Middle frontal gyrus (tissue), 1 donor: ENCODE data around the gene FAIM.
"Not testable (repeated sequence)": the region's sequence is repeated elsewhere in the genome, so short reads cannot be mapped to it uniquely, and the experiment has no call there.

Source experiments
- DNase-seq: peaks from one replicate; pipeline ENCODE4 v3.0.0-alpha.2; 2015; ENCODE audit warnings: low spot score; ENCODE audit errors: extremely low spot score

Gene FAIM

DNA sequence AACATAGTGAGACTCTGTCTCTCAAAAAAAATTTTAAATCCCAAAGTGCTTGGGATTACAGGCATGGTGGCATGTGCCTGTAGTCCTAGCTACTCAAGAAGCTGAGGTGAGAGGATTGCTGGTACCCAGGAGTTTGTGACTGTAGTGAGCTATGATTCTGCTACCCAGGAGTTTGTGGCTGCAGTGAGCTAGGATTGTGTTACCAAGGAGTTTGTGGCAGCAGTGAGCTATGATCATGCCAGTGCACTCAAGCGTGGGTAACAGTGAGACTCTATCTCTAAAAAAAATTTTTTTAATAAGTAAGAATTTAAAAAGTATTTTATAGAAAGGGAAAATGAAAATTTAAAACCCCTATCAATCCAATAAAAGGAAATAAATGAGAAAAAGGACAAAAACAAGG lies 69.5 kb downstream of the FAIM start:
- no peak for DNase-seq

DNA sequence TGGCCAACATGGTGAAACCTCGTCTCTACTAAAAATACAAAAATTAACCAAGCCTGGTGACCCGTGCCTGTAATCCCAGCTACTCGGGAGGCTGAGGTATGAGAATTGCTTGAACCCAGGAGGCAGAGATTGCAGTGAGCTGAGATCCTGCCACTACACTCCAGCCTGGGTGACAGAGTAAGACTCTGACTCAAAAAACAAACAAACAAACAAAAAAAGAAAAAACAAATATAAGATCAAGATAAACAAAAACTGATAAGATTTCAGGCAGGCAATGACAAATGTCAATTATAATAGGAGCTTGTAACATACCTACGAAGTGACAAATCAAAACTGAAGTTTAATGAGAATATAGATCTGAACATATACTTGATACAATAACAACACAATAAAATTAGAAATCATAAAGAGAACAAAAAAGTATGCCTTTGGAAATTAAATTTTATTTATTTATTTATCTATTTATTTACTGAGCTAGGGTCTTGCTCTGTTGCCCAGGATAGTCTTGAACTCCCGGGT lies 70.4 kb downstream of the FAIM start:
- DNase-seq, result no peak

DNA sequence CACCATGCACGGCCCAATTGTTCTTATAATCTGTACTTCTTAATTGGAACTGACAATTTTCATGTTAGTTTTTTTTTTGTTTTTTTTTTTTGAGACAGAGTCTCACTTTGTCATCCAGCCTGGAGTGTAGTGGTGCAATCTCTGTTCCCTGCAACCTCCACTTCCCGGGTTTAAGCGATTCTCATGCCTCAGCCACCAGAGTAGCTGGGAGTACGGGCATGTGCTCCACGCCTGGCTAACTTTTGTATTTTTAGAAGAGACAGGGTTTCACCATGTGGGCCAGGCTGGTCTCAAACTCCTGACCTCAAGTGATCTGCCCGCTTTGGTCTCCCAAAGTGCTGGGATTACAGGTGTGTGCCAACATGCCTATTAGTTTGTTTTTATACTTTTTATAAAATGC lies 72.4 kb downstream of the FAIM start:
- not testable (repeated sequence) for DNase-seq

DNA sequence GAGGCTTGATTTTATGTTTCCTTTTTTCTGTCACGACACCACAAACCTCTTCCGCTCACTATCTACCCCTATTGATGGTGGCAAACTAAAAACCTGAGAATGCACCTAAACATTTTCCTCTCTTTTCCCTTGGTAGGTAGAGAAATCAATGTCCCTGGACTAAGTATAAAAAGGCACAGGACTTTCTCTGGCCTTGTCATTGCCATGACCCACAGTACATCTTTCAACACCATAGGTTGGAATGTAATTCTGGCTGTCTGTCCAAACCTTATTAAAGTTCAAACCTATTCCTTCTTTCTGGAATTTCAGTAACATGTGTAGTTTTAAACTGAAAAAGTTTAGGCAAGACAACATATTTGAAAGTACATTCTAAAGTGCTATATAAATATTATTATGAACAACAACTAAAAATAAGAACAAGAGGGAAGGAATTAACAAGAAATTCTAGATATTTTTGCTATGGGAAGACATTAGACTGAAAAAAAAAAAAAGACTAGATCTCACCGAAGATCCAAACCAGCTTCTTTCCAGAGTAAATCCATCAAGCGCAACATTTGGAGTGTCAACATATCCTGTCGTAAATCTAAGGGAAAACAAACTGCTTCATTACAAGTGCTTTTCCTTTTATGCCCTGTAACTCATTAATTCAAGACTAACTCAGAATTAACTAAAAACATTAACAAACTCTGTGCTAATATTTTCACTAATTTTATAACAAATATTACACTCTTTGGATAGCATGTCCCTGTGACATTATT lies 73.1 kb downstream of the FAIM start:
- DNase-seq, result no peak

DNA sequence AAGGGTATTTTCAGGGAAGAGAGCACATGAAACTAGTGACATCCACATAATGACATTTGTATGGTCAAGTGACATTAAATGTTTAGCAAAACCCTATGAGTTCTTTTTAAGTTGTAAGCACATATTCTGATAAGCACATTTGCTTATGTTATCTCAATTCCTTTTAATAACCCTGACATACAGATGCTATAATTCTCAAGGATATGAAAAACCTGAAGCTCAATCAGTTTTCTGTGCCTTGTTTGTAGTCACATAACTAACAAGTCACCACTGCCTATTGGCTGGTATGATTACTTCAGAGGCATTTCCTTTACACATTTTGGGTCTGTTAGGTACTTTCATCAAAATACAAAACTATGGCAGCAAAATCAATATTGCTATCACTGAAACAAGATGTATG lies 74.1 kb downstream of the FAIM start:
- DNase-seq, result no peak
